Activated T-cell treated with anti-CD3 and anti-CD28 coated beads, Interleukin-2, amount 50 U/mL, for 72 hours (primary cell): ENCODE measurements around the gene BMAL1. TPM values are rescaled to one million over a fixed set of nuclear protein-coding genes. Genes with fewer than 3 reads are reported as not detected.

Source experiments
- ATAC-seq, 2 donors: fragments of 150-1000 bp; cut with Tn5 transposase; replicated peaks in 1 of 2; 2 replicates each; pipeline ENCODE4 v1.10.0; 2021; ENCODE audit warnings: moderate library complexity in 2 of 2, mild to moderate bottlenecking in 1 of 2
- DNase-seq, 2 donors: peaks; one replicate each; pipeline ENCODE4 v3.0.0; 2021 to 2022; ENCODE audit warnings: mixed read lengths in 1 of 2
- H3K27ac Mint-ChIP-seq: one replicate; pipeline ENCODE4 v1.8.0; 2022; ENCODE audit warnings: mild to moderate bottlenecking, moderate library complexity, mixed read lengths
- H3K27me3 Mint-ChIP-seq: one replicate; pipeline ENCODE4 v1.8.0; 2022; ENCODE audit warnings: low read depth, mixed read lengths
- H3K36me3 Mint-ChIP-seq, 2 donors: one replicate each; pipeline ENCODE4 v1.8.0; 2022; ENCODE audit warnings: mixed read lengths in 2 of 2, mild to moderate bottlenecking in 1 of 2; ENCODE audit not compliant: insufficient read depth in 2 of 2
- H3K4me1 Mint-ChIP-seq: one replicate; pipeline ENCODE4 v1.8.0; 2022; ENCODE audit warnings: low read depth, mixed read lengths
- H3K4me3 Mint-ChIP-seq, 2 donors: one replicate each; pipeline ENCODE4 v1.8.0; 2022; ENCODE audit warnings: mild to moderate bottlenecking in 2 of 2, mixed read lengths in 2 of 2, moderate library complexity in 2 of 2
- H3K9me3 Mint-ChIP-seq, 2 donors: one replicate each; pipeline ENCODE4 v1.8.0; 2022; ENCODE audit warnings: mixed read lengths in 2 of 2
- total RNA-seq, 2 donors: library from RNA; stranded (reverse); gene quantifications; one replicate each; pipeline ENCODE4 v1.2.3, GENCODE V29; 2022

Gene BMAL1
- total RNA-seq, 2 donors from 2014 or later: 29.6 to 43.5 TPM

GRCh38 chr11:13271060-13271693 is 6.4 kb upstream of the BMAL1 start:
- Mint-ChIP-seq H3K27ac (peak overlapping the region; percentile 27), H3K4me3 (no peak overlapping the region), H3K36me3 (no peaks in the 10 kb centered on the region), H3K4me1 (peaks cover 6% of the 10 kb centered on the region), H3K9me3 (no peaks in the 10 kb centered on the region), H3K27me3 (peaks cover 63% of the 10 kb centered on the region)
- ATAC-seq (no peak), DNase-seq (no peak)

- Mint-ChIP-seq H3K27ac (peak overlapping the region; percentile 94), H3K9me3 (no peaks in the 10 kb centered on the region), H3K4me3 (peak overlapping the region; percentile 97 to 98), H3K27me3 (peaks cover 40% of the 10 kb centered on the region), H3K36me3 (peaks cover 2 to 7% of the 10 kb centered on the region in 2 donors), H3K4me1 (peaks cover 42% of the 10 kb centered on the region)
- ATAC-seq (no peak), DNase-seq (peak in 1 of 2 donors; percentile 14)
These were observed 1.1 kb upstream of the BMAL1 start for GRCh38 chr11:13276454-13276831.

- DNase-seq (peak; percentile 97 to 98), ATAC-seq (peak; percentile 85 to 88)
- Mint-ChIP-seq H3K9me3 (no peaks in the 10 kb centered on the region), H3K4me1 (peaks cover 48% of the 10 kb centered on the region), H3K27me3 (peaks cover 38% of the 10 kb centered on the region), H3K27ac (peak overlapping the region; percentile 94), H3K4me3 (peak overlapping the region; percentile 97 to 98), H3K36me3 (peaks cover 2 to 7% of the 10 kb centered on the region in 2 donors)
These were observed 490 bp upstream of the BMAL1 start for GRCh38 chr11:13276832-13277767.

GRCh38 chr11:13278609-13279486 is 1.3 kb downstream of the BMAL1 start:
- Mint-ChIP-seq H3K27me3 (peaks cover 26% of the 10 kb centered on the region), H3K36me3 (peaks cover 2 to 7% of the 10 kb centered on the region in 2 donors), H3K9me3 (no peaks in the 10 kb centered on the region), H3K4me3 (peak overlapping the region; percentile 90 to 94), H3K27ac (peak overlapping the region; percentile 90), H3K4me1 (peaks cover 66% of the 10 kb centered on the region)
- ATAC-seq: no peak
- DNase-seq: peak in 1 of 2 donors; percentile 16

GRCh38 chr11:13279487-13279834 is 1.9 kb downstream of the BMAL1 start:
- DNase-seq (no peak), ATAC-seq (no peak)
- Mint-ChIP-seq H3K27me3 (peaks cover 20% of the 10 kb centered on the region), H3K4me1 (peaks cover 68% of the 10 kb centered on the region), H3K9me3 (no peaks in the 10 kb centered on the region), H3K27ac (peak overlapping the region; percentile 90), H3K36me3 (peaks cover 2 to 7% of the 10 kb centered on the region in 2 donors), H3K4me3 (peak overlapping the region; percentile 90 to 94)

GRCh38 chr11:13280092-13280722 is 2.6 kb downstream of the BMAL1 start:
- no peak for DNase-seq

GRCh38 chr11:13280777-13281176 is 3.2 kb downstream of the BMAL1 start:
- Mint-ChIP-seq H3K27me3 (peaks cover 6% of the 10 kb centered on the region), H3K9me3 (no peaks in the 10 kb centered on the region), H3K36me3 (peaks cover 4 to 10% of the 10 kb centered on the region in 2 donors), H3K27ac (no peak overlapping the region), H3K4me3 (peak overlapping the region; percentile 90 to 94), H3K4me1 (peaks cover 80% of the 10 kb centered on the region)
- no peak for DNase-seq
- no peak for ATAC-seq

More at GRCh38 chr11:13280092-13280722, 2.6 kb downstream of the BMAL1 start:
- ATAC-seq: no peak
- Mint-ChIP-seq H3K27me3 (peaks cover 12% of the 10 kb centered on the region), H3K27ac (peak overlapping the region; percentile 90), H3K9me3 (no peaks in the 10 kb centered on the region), H3K36me3 (peaks cover 4 to 10% of the 10 kb centered on the region in 2 donors), H3K4me3 (peak overlapping the region; percentile 90 to 94), H3K4me1 (peaks cover 76% of the 10 kb centered on the region)

GRCh38 chr11:13283636-13284035 is 6.0 kb downstream of the BMAL1 start:
- peaks cover 94% of the 10 kb centered on the region for H3K4me1 Mint-ChIP-seq
- H3K27ac Mint-ChIP-seq: no peak overlapping the region
- ATAC-seq (no peak), DNase-seq (no peak)
- H3K36me3 Mint-ChIP-seq: peaks cover 4 to 8% of the 10 kb centered on the region in 2 donors
- H3K4me3 Mint-ChIP-seq: no peak overlapping the region
- H3K27me3 Mint-ChIP-seq: no peaks in the 10 kb centered on the region
- no peaks in the 10 kb centered on the region for H3K9me3 Mint-ChIP-seq

- Mint-ChIP-seq H3K27ac (peak overlapping the region; percentile 54), H3K27me3 (no peaks in the 10 kb centered on the region), H3K9me3 (no peaks in the 10 kb centered on the region), H3K36me3 (peaks cover 3% of the 10 kb centered on the region in 2 donors), H3K4me1 (peaks cover 96% of the 10 kb centered on the region), H3K4me3 (peak overlapping the region; percentile 44 to 51)
- DNase-seq (peak; percentile 53 to 64), ATAC-seq (peak; percentile 56 to 67)
These were observed 7.4 kb downstream of the BMAL1 start for GRCh38 chr11:13284776-13285588.

- no peak for DNase-seq
- Mint-ChIP-seq H3K4me3 (peak overlapping the region; percentile 40 to 94), H3K4me1 (peaks cover 93% of the 10 kb centered on the region), H3K27ac (peak overlapping the region; percentile 87), H3K36me3 (peaks cover 3% of the 10 kb centered on the region in 2 donors), H3K27me3 (no peaks in the 10 kb centered on the region), H3K9me3 (no peaks in the 10 kb centered on the region)
- ATAC-seq: no peak
These were observed 8.8 kb downstream of the BMAL1 start for GRCh38 chr11:13286279-13286821.

GRCh38 chr11:13287036-13287435 is 9.4 kb downstream of the BMAL1 start:
- Mint-ChIP-seq H3K36me3 (peaks cover 3% of the 10 kb centered on the region in 2 donors), H3K27me3 (no peaks in the 10 kb centered on the region), H3K9me3 (no peaks in the 10 kb centered on the region), H3K27ac (peak overlapping the region; percentile 87), H3K4me3 (peak overlapping the region; percentile 62 to 94), H3K4me1 (peaks cover 89% of the 10 kb centered on the region)
- peak; percentile 86 to 90 for ATAC-seq
- DNase-seq: peak; percentile 71
